Spleen (tissue), 11 donors: ENCODE results near the gene RNF114. TPM values are rescaled to one million over a fixed set of nuclear protein-coding genes. Genes with fewer than 3 reads are reported as not detected.

ENCODE experiments used
- DNase-seq: peaks from one replicate; pipeline ENCODE4 v3.0.0-alpha.2; 2020
- H3K27ac ChIP-seq, 8 donors: fragments of 200-600 bp; sonication (generic) in 7 of 8; 1 replicate in 4 of 8; 2 replicates in 4 of 8; pipeline versions ENCODE4 v1.5.0 to v1.8.0; 2016 to 2021; ENCODE audit warnings: inconsistent platforms in 4 of 8, mild to moderate bottlenecking in 4 of 8, moderate library complexity in 1 of 8
- H3K27me3 ChIP-seq, 7 donors: fragments of 200-600 bp; sonication (generic) in 6 of 7; replicated peaks in 1 of 7; 1 replicate in 4 of 7; 2 replicates in 3 of 7; pipeline versions ENCODE4 v1.5.0 to v1.8.0; 2016 to 2021; ENCODE audit warnings: inconsistent platforms in 3 of 7, mild to moderate bottlenecking in 1 of 7
- H3K36me3 ChIP-seq, 6 donors: fragments of 200-600 bp; sonication (generic) in 5 of 6; 1 replicate in 4 of 6; 2 replicates in 2 of 6; pipeline versions ENCODE4 v1.5.0 to v1.8.0; 2016 to 2021; ENCODE audit warnings: inconsistent platforms in 2 of 6
- H3K4me1 ChIP-seq, 6 donors: fragments of 200-600 bp; sonication (generic) in 5 of 6; 1 replicate in 3 of 6; 2 replicates in 3 of 6; pipeline versions ENCODE4 v1.5.0 to v1.8.0; 2016 to 2021; ENCODE audit warnings: inconsistent platforms in 3 of 6
- H3K4me3 ChIP-seq, 8 donors: fragments of 200-600 bp; sonication (generic) in 7 of 8; 1 replicate in 4 of 8; 2 replicates in 4 of 8; pipeline versions ENCODE4 v1.5.0 to v1.8.0; 2016 to 2021; ENCODE audit warnings: inconsistent platforms in 4 of 8, mild to moderate bottlenecking in 4 of 8, moderate library complexity in 2 of 8
- H3K9me3 ChIP-seq, 8 donors: fragments of 200-600 bp; sonication (generic) in 7 of 8; 1 replicate in 4 of 8; 2 replicates in 4 of 8; pipeline versions ENCODE4 v1.5.0 to v1.8.0; 2016 to 2021; ENCODE audit warnings: inconsistent platforms in 4 of 8
- CTCF ChIP-seq, 11 experiments: fragments of 200-600 bp in 7 of 11; fragments of 450-650 bp in 4 of 11; sonication (generic) in 4 of 11; IDR thresholded peaks in 8 of 11; conservative IDR thresholded peaks in 3 of 11; 1 replicate in 7 of 11; 2 replicates in 4 of 11; pipeline versions ENCODE4 v1.4.0 to v1.8.0; 2016 to 2021; ENCODE audit warnings: antibody characterized with exemption in 11 of 11, inconsistent platforms in 4 of 11, mild to moderate bottlenecking in 1 of 11
- POLR2A ChIP-seq, 3 donors: fragments of 450-650 bp; IDR thresholded peaks; one replicate each; pipeline ENCODE4 v1.5.1; 2017; ENCODE audit warnings: antibody characterized with exemption in 3 of 3, mild to moderate bottlenecking in 1 of 3
- POLR2AphosphoS5 ChIP-seq, 3 donors: sonication (generic); formaldehyde crosslinking; IDR thresholded peaks; one replicate each; pipeline ENCODE4 v1.5.1; 2017; ENCODE audit warnings: antibody characterized with exemption in 3 of 3
- WGBS, 5 donors: extraction: QIAGEN DNeasy Blood & Tissue Kit in 3 of 5; methylation state at CpG; one replicate each; pipeline versions ENCODE4 v1.1.5 to v1.1.7; 2013 to 2018; 5-methylcytosine and 5-hydroxymethylcytosine counted together
- intact Hi-C: fragments of 100-400 bp; cut with DNase I; formaldehyde crosslinking; loops from one replicate; pipeline ENCODE4 v1.15.0; 2023; ENCODE audit warnings: low total_unique reads
- polyA plus RNA-seq, 3 donors: library from polyadenylated mRNA; stranded (reverse); fragments of 200-250 nt; gene quantifications; one replicate each; pipeline ENCODE4 v1.2.1, GENCODE V29; 2013
- total RNA-seq, 7 donors: library from RNA; depleted of rRNA in 3 of 7; stranded (reverse); fragments of >200 nt in 3 of 7; fragmentation: NEBNext Ultra II Directional in 4 of 7; extraction: Animal tissue kit (Norgen Biotek cat#: 25700) in 4 of 7; gene quantifications; one replicate each; pipeline versions ENCODE4 v1.1.0 to v1.2.1, GENCODE V29; 2016 to 2021
- donor health status: healthy with polysubstance abuse.
- donor health status: DM: no; HTN: no; CAD: no; lungs with moderate emphysema.
- donor health status: DM: no; HTN: no; CAD: no.
- donor health status: Bipolar disorder and iron deficiency.
- donor health status: healthy.
- donor health status: DM: no; HTN: no; CAD: no.
- donor health status: DM: yes; HTN: yes; CAD: no.

RNF114 gene
- total and polyA plus RNA-seq, 10 donors: 35.5 to 246 (median 108) TPM

- intact Hi-C loops: no loop called here
- no peaks in the 10 kb centered on the region for H3K9me3 ChIP-seq
- peaks cover 8 to 72% (median 43%) of the 10 kb centered on the region in 6 donors for H3K4me1 ChIP-seq
- no peak for TF ChIP-seq POLR2A (IDR thresholded peaks at IDR 0.05)
- TF ChIP-seq POLR2AphosphoS5 (IDR thresholded peaks at IDR 0.05): no peak
- TF ChIP-seq CTCF (IDR thresholded peaks at IDR 0.05 in 8 of 11, conservative IDR thresholded peaks at IDR 0.05 in 3 of 11): no peak
- peaks cover 0 to 98% (median 52%) of the 10 kb centered on the region in 6 donors for H3K36me3 ChIP-seq
- DNase-seq: no peak
- H3K4me3 ChIP-seq: no peak overlapping the region
- H3K27me3 ChIP-seq: no peaks in the 10 kb centered on the region
- WGBS, 5 donors: 82 to 89% (median 86%) methylated on average over 18 to 19 of the region's 19 CpGs
- peak overlapping the region in 7 of 8 donors; percentile 74 to 100 (median 96) for H3K27ac ChIP-seq
Measured at GRCh38 chr20:49907405-49908257, 28.6 kb upstream of the RNF114 start.

GRCh38 chr20:49908258-49908565, 28.0 kb upstream of the RNF114 start:
- H3K9me3 ChIP-seq: no peaks in the 10 kb centered on the region
- peak overlapping the region in 7 of 8 donors; percentile 74 to 100 (median 96) for H3K27ac ChIP-seq
- no peak overlapping the region for H3K4me3 ChIP-seq
- WGBS, 5 donors: 88 to 95% (median 91%) methylated on average over 11 of the region's 11 CpGs
- H3K36me3 ChIP-seq: peaks cover 0 to 92% (median 52%) of the 10 kb centered on the region in 6 donors
- peak in 1 of 3 donors; percentile 19 for TF ChIP-seq POLR2AphosphoS5 (IDR thresholded peaks at IDR 0.05)
- TF ChIP-seq CTCF (IDR thresholded peaks at IDR 0.05 in 8 of 11, conservative IDR thresholded peaks at IDR 0.05 in 3 of 11): no peak
- H3K27me3 ChIP-seq: no peaks in the 10 kb centered on the region
- no peak for DNase-seq
- intact Hi-C loops: no loop called here
- peaks cover 8 to 78% (median 49%) of the 10 kb centered on the region in 6 donors for H3K4me1 ChIP-seq

GRCh38 chr20:49909499-49910339, 26.5 kb upstream of the RNF114 start:
- TF ChIP-seq CTCF (IDR thresholded peaks at IDR 0.05 in 8 of 11, conservative IDR thresholded peaks at IDR 0.05 in 3 of 11) (peak in 5 of 11 experiments; percentile 25 to 41 (median 32)), POLR2AphosphoS5 (IDR thresholded peaks at IDR 0.05) (peak; percentile 82 to 87 (median 85)), POLR2A (IDR thresholded peaks at IDR 0.05) (no peak)
- peak overlapping the region in 1 of 8 donors; percentile 3 for H3K4me3 ChIP-seq
- no peak for DNase-seq
- H3K9me3 ChIP-seq: no peaks in the 10 kb centered on the region
- intact Hi-C loops: no loop called here
- WGBS, 5 donors: 59 to 80% (median 79%) methylated on average over 26 to 28 of the region's 28 CpGs
- H3K4me1 ChIP-seq: peaks cover 20 to 93% (median 64%) of the 10 kb centered on the region in 6 donors
- H3K27ac ChIP-seq: peak overlapping the region; percentile 24 to 100 (median 88)
- no peaks in the 10 kb centered on the region for H3K27me3 ChIP-seq
- H3K36me3 ChIP-seq: peaks cover 0 to 77% (median 40%) of the 10 kb centered on the region in 6 donors
